Measurements from ENCODE around the gene FRMD1.

The FRMD1 gene

DNA sequence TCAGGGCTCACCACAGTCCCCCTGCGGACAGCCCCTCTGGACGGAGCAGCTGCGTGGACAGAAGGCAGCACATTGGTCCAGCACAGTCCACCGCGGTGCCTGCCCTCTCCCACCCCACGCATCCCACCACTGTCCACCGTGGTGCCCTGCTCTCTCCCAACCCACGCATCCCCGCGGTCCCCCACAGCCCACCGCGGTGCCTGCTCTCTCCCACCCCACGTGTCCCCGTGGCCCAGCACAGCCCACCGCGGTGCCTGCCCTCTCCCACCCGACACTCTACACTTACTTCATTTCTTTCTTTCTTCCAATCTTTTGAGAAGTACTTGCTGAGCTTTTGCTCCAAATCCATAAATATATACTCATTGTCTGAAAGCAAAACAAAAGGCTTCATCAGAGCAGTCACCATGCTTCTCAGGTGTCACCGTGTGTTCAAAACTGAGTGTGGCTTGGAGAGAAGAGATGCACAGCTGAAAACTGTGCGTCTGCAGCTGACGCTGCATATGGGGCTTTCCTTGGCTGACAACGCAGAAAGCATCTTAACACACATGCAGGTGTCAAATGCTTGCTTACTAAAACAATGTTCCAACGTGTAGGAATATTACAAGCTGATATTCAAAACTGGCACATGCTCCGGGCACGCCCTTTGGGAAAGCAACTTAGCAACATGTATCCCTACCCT lies 11.8 kb downstream of the FRMD1 start:
- TF ChIP-seq, protein P1, sequence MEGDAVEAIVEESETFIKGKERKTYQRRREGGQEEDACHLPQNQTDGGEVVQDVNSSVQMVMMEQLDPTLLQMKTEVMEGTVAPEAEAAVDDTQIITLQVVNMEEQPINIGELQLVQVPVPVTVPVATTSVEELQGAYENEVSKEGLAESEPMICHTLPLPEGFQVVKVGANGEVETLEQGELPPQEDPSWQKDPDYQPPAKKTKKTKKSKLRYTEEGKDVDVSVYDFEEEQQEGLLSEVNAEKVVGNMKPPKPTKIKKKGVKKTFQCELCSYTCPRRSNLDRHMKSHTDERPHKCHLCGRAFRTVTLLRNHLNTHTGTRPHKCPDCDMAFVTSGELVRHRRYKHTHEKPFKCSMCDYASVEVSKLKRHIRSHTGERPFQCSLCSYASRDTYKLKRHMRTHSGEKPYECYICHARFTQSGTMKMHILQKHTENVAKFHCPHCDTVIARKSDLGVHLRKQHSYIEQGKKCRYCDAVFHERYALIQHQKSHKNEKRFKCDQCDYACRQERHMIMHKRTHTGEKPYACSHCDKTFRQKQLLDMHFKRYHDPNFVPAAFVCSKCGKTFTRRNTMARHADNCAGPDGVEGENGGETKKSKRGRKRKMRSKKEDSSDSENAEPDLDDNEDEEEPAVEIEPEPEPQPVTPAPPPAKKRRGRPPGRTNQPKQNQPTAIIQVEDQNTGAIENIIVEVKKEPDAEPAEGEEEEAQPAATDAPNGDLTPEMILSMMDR (IDR thresholded peaks at IDR 0.05; ENCODE audit: control insufficient read depth, insufficient read depth, low read depth, low read length, missing control alignments) = no peak
- no peak for DNase-seq (ENCODE audit: low read depth)
- no peak overlapping the region for H3K4me3 ChIP-seq (ENCODE audit: control insufficient read depth, low read depth, low read length)

DNA sequence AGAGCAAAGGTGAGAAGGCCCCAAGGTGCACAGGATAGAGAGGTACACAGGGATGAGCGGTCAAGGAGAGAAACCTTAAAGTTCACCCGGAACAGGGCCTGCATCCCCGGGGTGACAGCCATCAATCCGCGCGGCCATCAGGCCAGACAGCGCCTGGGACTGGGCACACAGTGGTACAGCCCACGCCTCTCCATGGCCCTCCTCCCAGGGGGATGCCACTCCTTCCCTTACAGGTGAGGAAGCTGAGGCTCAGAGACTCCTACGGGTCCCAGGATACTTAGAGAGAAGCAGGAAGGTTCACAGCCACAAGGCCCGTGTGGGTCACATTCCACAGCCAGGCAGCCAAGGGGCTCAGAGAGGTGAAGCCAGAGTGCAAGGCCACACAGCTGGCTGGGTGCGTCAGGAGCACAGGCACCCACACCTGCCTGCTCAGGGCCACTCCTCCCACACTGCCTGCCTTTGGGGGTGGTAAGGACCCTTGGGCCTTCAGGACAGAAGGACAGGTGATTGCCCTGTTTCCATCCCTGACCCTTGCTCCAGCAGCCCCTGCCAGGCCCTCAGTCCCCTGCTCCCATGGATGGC lies 14.7 kb downstream of the FRMD1 start:
- no peak for DNase-seq (ENCODE audit: low read depth)
- TF ChIP-seq, protein P1 (IDR thresholded peaks at IDR 0.05; ENCODE audit: control insufficient read depth, insufficient read depth, low read depth, low read length, missing control alignments) = no peak

DNA sequence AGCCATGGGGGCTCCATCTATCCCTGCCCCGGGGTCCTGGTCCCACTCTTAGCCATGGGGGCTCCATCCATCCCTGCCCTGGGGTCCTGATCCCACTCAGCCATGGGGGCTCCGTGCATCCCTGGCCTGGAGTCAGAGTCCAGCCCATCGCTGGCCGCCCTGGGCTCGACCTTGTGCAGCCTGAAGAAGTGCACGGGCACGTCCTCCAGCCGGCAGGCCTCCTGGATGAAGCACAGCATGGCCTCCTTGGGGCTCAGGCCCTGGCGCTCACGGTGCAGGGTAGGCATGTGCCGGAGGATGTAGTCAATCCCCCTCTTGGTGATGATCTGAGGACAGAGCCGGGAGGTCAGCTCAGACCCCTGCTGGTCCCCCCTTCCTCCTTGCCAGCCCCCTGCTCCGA lies 15.6 kb downstream of the FRMD1 start:
- DNase-seq (ENCODE audit: low read depth) = no peak
- TF ChIP-seq, protein P1 (IDR thresholded peaks at IDR 0.05; ENCODE audit: control insufficient read depth, insufficient read depth, low read depth, low read length, missing control alignments) = no peak
- H3K4me3 ChIP-seq (ENCODE audit: control insufficient read depth, low read depth, low read length) = no peak overlapping the region

More for the DNA sequence above, 14.7 kb downstream of the FRMD1 start:
- H3K4me3 ChIP-seq (ENCODE audit: control insufficient read depth, low read depth, low read length) = no peak overlapping the region

DNA sequence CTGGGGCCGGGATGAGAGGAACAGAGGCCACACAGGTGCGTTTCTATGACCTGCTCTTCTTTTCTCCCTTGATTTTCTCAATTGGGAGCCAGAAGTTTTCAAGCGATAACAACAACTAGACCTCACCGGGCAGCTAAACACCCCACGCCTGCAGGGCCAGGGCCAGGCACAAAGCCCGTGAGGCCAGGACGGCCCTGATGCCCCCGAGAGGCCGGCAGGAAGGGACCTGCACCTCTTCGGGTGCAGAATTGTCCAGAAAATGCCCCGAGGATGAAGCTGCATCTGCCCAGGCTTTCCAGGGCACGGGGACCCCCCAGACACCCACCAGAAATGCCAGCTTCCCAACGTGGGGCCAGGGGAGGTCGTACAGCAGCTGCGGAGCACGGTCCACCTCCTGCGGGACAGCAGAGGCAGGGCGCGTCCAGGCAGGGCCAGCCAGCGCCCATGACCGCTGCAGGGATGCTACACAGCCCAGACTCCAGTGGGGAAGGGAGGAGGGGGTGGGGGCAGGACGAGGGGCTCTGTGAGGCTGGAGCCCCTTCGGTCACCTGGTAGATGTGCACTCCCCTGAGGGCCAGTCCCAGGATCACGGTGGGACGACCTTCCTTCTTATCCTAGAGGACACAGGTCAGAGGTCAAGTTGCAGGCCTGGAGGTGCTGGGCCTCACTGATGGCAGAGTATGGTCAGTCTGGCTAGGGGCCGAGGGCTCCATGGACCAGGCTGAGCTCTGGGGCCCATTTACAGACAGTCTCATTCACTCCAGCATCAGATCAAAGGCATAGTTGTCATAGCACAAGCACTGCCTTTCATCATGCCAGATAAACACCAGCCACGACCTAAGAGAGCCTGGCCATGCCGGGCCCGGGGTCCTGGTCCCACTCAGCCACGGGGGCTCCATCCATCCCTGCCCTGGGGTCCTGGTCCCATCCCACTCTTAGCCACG lies 16.4 kb downstream of the FRMD1 start:
- TF ChIP-seq, protein P1 (IDR thresholded peaks at IDR 0.05; ENCODE audit: control insufficient read depth, insufficient read depth, low read depth, low read length, missing control alignments) = no peak
- no peak for DNase-seq (ENCODE audit: low read depth)
- H3K4me3 ChIP-seq (ENCODE audit: control insufficient read depth, low read depth, low read length) = no peak overlapping the region

DNA sequence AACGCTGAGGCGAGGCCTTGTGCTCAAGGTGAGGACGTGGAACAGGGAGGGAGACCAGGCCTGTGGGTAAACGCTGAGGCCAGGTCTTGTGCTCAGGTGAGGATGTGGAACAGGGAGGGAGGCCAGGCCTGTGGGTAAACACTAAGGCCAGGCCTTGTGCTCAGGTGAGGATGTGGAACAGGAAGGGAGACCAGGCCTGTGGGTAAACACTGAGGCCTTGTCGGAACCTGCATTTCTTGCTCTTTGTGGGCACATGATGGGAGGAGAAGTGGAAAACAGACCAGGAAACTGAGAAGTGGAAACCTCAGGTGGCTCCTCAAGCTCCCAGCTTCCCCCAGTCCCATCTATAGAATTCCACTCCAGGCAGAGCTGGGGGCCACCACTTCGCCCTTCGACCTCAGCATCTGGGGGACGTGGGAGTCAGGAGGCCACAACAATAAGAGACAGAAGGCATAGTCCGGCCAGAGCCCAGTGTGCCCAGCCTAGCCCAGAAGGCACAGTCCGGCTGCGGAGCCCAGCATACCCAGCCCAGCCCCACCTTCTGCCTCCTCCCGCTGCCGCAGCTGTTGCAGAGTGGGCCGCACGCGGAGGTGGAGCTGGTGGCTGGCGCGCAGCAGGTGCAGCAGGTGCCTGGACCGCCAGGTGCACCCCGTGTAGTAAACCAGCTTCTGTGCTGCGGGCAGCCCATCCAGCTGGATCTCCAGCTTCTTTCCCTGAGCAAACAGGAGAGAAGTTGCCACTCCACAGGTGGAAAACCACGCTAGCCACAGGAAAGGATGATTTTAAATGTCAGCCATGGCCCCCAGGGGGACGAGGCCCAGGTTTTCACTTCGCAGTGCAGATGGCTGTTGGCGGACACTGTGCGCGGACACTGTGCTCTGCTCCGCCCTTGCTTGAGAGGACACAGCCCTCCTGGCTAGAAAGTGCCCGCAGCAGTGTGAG lies 17.5 kb downstream of the FRMD1 start:
- no peak overlapping the region for H3K4me3 ChIP-seq (ENCODE audit: control insufficient read depth, low read depth, low read length)
- DNase-seq (ENCODE audit: low read depth) = no peak
- TF ChIP-seq, protein P1 (IDR thresholded peaks at IDR 0.05; ENCODE audit: control insufficient read depth, insufficient read depth, low read depth, low read length, missing control alignments) = no peak

DNA sequence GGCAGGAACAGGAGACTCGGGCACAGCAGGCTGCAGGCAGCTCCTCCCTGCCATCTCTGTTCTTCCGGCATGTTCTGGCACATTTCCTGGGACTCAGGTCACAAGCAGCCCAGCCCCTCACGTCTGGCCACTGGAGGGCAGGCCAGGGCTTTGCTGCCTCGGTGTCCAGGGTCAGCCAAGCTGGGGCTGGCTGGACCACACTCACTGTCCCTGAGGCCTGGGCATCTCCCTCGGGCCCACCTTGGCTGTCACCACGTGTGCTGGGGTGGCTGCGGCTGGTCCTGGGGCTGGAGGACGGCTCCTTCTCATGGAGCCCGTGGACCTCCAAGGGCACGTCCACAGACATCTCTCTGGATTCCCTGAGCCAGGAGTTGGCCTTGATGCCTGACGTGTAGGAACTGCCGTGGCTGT lies 18.5 kb downstream of the FRMD1 start:
- TF ChIP-seq, protein P1 (IDR thresholded peaks at IDR 0.05; ENCODE audit: control insufficient read depth, insufficient read depth, low read depth, low read length, missing control alignments) = peak; percentile 56
- no peak for DNase-seq (ENCODE audit: low read depth)
- H3K4me3 ChIP-seq (ENCODE audit: control insufficient read depth, low read depth, low read length) = no peak overlapping the region
